ENCODE data around the gene GLT8D2. TPM values are rescaled to one million over a fixed set of nuclear protein-coding genes. Genes with fewer than 3 reads are reported as not detected.

The GLT8D2 gene
- total RNA-seq, 1 experiment from 2014 or later = 1.6 TPM

- H3K9ac ChIP-seq (ENCODE audit: low read length) = no peak overlapping the region
- no peaks in the 10 kb centered on the region for H3F3A ChIP-seq (ENCODE audit: low read length, unreplicated experiment)
- no peak overlapping the region for H3K27ac ChIP-seq (ENCODE audit: low read length)
- peaks cover 11% of the 10 kb centered on the region for H3K79me2 ChIP-seq (ENCODE audit: low read length)
- H3K27me3 ChIP-seq (ENCODE audit: low read length) = no peaks in the 10 kb centered on the region
- BruUV-seq (replicated peaks) = no TSS peak
- no peak overlapping the region for H3K4me2 ChIP-seq (ENCODE audit: low read length)
- no peak overlapping the region for H3K4me3 ChIP-seq (ENCODE audit: low read length)
- H3K4me1 ChIP-seq (ENCODE audit: insufficient read depth, low read length) = peaks cover 10% of the 10 kb centered on the region
- no peaks in the 10 kb centered on the region for H3K36me3 ChIP-seq (ENCODE audit: low read depth, low read length)
- POLR2A ChIA-PET (ENCODE audit: unreplicated experiment) = no interaction called here
- CTCF ChIA-PET = no interaction called here
- no peak for TF ChIP-seq EZH2phosphoT487 (IDR thresholded peaks at IDR 0.05; ENCODE audit: borderline replicate concordance, low read length)
- no peak for TF ChIP-seq EZH2 (IDR thresholded peaks at IDR 0.05; ENCODE audit: low read length, unreplicated experiment)
- TF ChIP-seq CTCF (conservative IDR thresholded peaks at IDR 0.05; ENCODE audit: low read depth, low read length) = no peak
- ATAC-seq (no peak), DNase-seq (peak; percentile 52)
- intact Hi-C loops (cut with micrococcal nuclease) = no loop called here
- no peaks in the 10 kb centered on the region for H4K20me1 ChIP-seq (ENCODE audit: low read length)
- no peaks in the 10 kb centered on the region for H3K9me2 ChIP-seq (replicated peaks; ENCODE audit: low read length)
- no peak overlapping the region for H2AFZ ChIP-seq (ENCODE audit: low read length)
- H3K9me3 ChIP-seq (ENCODE audit: low read length) = no peaks in the 10 kb centered on the region
Measured at GRCh38 chr12:104060791-104061190, 10.8 kb upstream of the GLT8D2 start.

DNA sequence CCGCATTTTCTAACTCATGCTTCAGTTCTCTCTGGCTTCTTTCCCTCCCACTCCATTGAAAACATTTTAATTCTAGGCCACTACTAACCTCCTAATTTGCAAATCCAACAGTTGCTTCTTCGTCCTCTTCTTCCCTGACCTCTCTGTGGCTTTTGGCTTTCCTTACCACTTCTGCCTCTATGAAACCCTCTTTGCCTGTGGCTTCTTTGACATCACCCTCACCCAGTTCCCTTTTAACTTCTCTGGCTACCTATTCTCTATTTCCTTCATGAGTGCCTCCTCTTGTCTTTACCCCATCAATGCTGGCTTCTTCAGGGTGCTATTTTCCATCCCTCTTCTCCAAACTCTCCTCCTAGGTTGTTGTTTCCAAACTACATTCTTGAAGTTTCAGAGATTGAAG is 10.0 kb upstream of the GLT8D2 start:
- TF ChIP-seq CTCF (conservative IDR thresholded peaks at IDR 0.05; ENCODE audit: low read depth, low read length) (no peak), EZH2phosphoT487 (IDR thresholded peaks at IDR 0.05; ENCODE audit: borderline replicate concordance, low read length) (no peak), EZH2 (IDR thresholded peaks at IDR 0.05; ENCODE audit: low read length, unreplicated experiment) (no peak)
- Histone ChIP-seq H3K27me3 (ENCODE audit: low read length) (no peaks in the 10 kb centered on the region), H3K4me2 (ENCODE audit: low read length) (no peak overlapping the region), H3K4me1 (ENCODE audit: insufficient read depth, low read length) (peaks cover 6% of the 10 kb centered on the region), H3K27ac (ENCODE audit: low read length) (no peak overlapping the region), H3F3A (ENCODE audit: low read length, unreplicated experiment) (no peaks in the 10 kb centered on the region), H3K79me2 (ENCODE audit: low read length) (peaks cover 3% of the 10 kb centered on the region), H3K36me3 (ENCODE audit: low read depth, low read length) (no peaks in the 10 kb centered on the region), H4K20me1 (ENCODE audit: low read length) (no peaks in the 10 kb centered on the region), H3K9me3 (ENCODE audit: low read length) (no peaks in the 10 kb centered on the region), H3K9me2 (replicated peaks; ENCODE audit: low read length) (no peaks in the 10 kb centered on the region), H3K4me3 (ENCODE audit: low read length) (no peak overlapping the region), H2AFZ (ENCODE audit: low read length) (no peak overlapping the region), H3K9ac (ENCODE audit: low read length) (no peak overlapping the region)
- no peak for ATAC-seq
- ChIA-PET POLR2A (ENCODE audit: unreplicated experiment) (no interaction called here), CTCF (interaction anchor here (2.4 kb wide), 1 partner anchor 49 kb away, joined by 13 read pairs; no protein-coding TSS in a partner anchor)
- no peak for DNase-seq
- BruUV-seq (replicated peaks) = no TSS peak
- intact Hi-C loops (cut with micrococcal nuclease) = loop anchor here (5.0 to 10.0 kb wide), 2 partner anchors 93 to 245 kb away; partner anchors contain the start of genes EID3 and TDG

DNA sequence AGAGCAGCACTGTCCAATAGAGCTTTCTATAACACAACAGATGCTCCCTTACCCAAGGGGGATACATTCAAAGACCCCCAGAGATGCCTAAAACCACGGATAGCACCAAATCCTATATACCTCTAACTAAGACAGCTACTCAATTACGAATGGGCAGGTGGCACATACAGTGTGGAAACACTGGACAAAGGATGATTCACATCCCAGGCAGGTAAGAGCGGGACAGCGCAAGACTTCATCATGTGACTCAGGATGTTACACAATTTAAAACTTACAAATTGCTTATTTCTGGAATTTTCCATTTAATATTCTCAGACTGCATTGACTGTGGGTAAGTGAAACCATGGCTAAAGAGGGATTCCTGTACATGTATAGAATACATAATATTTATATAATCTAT is 8.8 kb upstream of the GLT8D2 start:
- intact Hi-C loops (cut with micrococcal nuclease) = loop anchor here (5.0 to 10.0 kb wide), 2 partner anchors 92 to 246 kb away; partner anchors contain the start of genes EID3 and TDG
- POLR2A ChIA-PET (ENCODE audit: unreplicated experiment) = interaction anchor here (0.7 kb wide), 1 partner anchor 184 kb away, joined by 3 read pairs; no protein-coding TSS in a partner anchor
- BruUV-seq (replicated peaks) = no TSS peak
- Histone ChIP-seq H3K4me3 (ENCODE audit: low read length) (no peak overlapping the region), H3K27ac (ENCODE audit: low read length) (no peak overlapping the region), H3K9me3 (ENCODE audit: low read length) (no peaks in the 10 kb centered on the region), H3K79me2 (ENCODE audit: low read length) (no peaks in the 10 kb centered on the region), H3K4me1 (ENCODE audit: insufficient read depth, low read length) (peaks cover 6% of the 10 kb centered on the region), H3K9me2 (replicated peaks; ENCODE audit: low read length) (no peaks in the 10 kb centered on the region), H2AFZ (ENCODE audit: low read length) (peak overlapping the region; percentile 51; the same call in 1 of the 2 replicates), H3K36me3 (ENCODE audit: low read depth, low read length) (no peaks in the 10 kb centered on the region), H3F3A (ENCODE audit: low read length, unreplicated experiment) (no peaks in the 10 kb centered on the region), H3K9ac (ENCODE audit: low read length) (no peak overlapping the region), H4K20me1 (ENCODE audit: low read length) (no peaks in the 10 kb centered on the region), H3K27me3 (ENCODE audit: low read length) (no peaks in the 10 kb centered on the region), H3K4me2 (ENCODE audit: low read length) (no peak overlapping the region; the same call in 1 of the 2 replicates)
- CTCF ChIA-PET = interaction anchor here (2.4 kb wide), 1 partner anchor 50 kb away, joined by 13 read pairs; no protein-coding TSS in a partner anchor
- DNase-seq = peak; percentile 66
- ATAC-seq = 0 out of 2 replicates have a peak, but pooled peaks have one; percentile 26
- TF ChIP-seq EZH2 (IDR thresholded peaks at IDR 0.05; ENCODE audit: low read length, unreplicated experiment) = no peak
- no peak for TF ChIP-seq CTCF (conservative IDR thresholded peaks at IDR 0.05; ENCODE audit: low read depth, low read length)
- no peak for TF ChIP-seq EZH2phosphoT487 (IDR thresholded peaks at IDR 0.05; ENCODE audit: borderline replicate concordance, low read length)

All from PC-3 (cell line).